Dermis microvascular lymphatic vessel endothelial cell (primary cell): ENCODE results near the gene RMND5A. TPM values are rescaled to one million over a fixed set of nuclear protein-coding genes. Genes with fewer than 3 reads are reported as not detected.

Experiments
- DNase-seq, 2 donors: peaks; one replicate each; pipeline versions ENCODE4 v3.0.0 to v3.0.0-alpha.2; 2010; ENCODE audit warnings: low read depth in 2 of 2
- total RNA-seq: library from RNA; depleted of rRNA; stranded (reverse); fragments of >200 nt; gene quantifications from 2 replicates; pipeline ENCODE4 v1.2.1, GENCODE V29; 2014

RMND5A gene
- total RNA-seq, 1 donor from 2014 or later: 71.8 TPM

GRCh38 chr2:86764661-86765309, 44.7 kb downstream of the RMND5A start:
- DNase-seq: peak; percentile 11 to 56

- no peak for DNase-seq
These were observed 45.2 kb downstream of the RMND5A start for GRCh38 chr2:86765310-86765695.

GRCh38 chr2:86768189-86768949, 48.3 kb downstream of the RMND5A start:
- no peak for DNase-seq

GRCh38 chr2:86769838-86770237, 49.7 kb downstream of the RMND5A start:
- DNase-seq: no peak

- no peak for DNase-seq
These were observed 50.8 kb downstream of the RMND5A start for GRCh38 chr2:86770816-86771301.

- no peak for DNase-seq
These were observed 52.5 kb downstream of the RMND5A start for GRCh38 chr2:86772611-86773010.

GRCh38 chr2:86774862-86775261, 54.8 kb downstream of the RMND5A start:
- no peak for DNase-seq

GRCh38 chr2:86775338-86775737, 55.2 kb downstream of the RMND5A start:
- DNase-seq: no peak

- no peak for DNase-seq
These were observed 56.4 kb downstream of the RMND5A start for GRCh38 chr2:86776532-86776931.

- DNase-seq: no peak
These were observed 58.9 kb downstream of the RMND5A start for GRCh38 chr2:86778957-86779356.

- no peak for DNase-seq
These were observed 59.9 kb downstream of the RMND5A start for GRCh38 chr2:86779971-86780370.

- no peak for DNase-seq
These were observed 61.3 kb downstream of the RMND5A start for GRCh38 chr2:86781363-86781762.

- DNase-seq: no peak
These were observed 62.7 kb downstream of the RMND5A start for GRCh38 chr2:86782748-86783147.

GRCh38 chr2:86783615-86784339, 63.7 kb downstream of the RMND5A start:
- no peak for DNase-seq

GRCh38 chr2:86785456-86785855, 65.4 kb downstream of the RMND5A start:
- no peak for DNase-seq

- no peak for DNase-seq
These were observed 66.0 kb downstream of the RMND5A start for GRCh38 chr2:86786001-86786536.

- DNase-seq: peak in 1 of 2 donors; percentile 5
These were observed 67.6 kb downstream of the RMND5A start for GRCh38 chr2:86787736-86788135.

GRCh38 chr2:86788165-86788564, 68.1 kb downstream of the RMND5A start:
- no peak for DNase-seq

- no peak for DNase-seq
These were observed 69.0 kb downstream of the RMND5A start for GRCh38 chr2:86788881-86789686.

- DNase-seq: no peak
These were observed 69.6 kb downstream of the RMND5A start for GRCh38 chr2:86789687-86790133.

- no peak for DNase-seq
These were observed 70.1 kb downstream of the RMND5A start for GRCh38 chr2:86790134-86790675.
